Measurements from ENCODE around the gene CHADL. TPM values are rescaled to one million over a fixed set of nuclear protein-coding genes. Genes with fewer than 3 reads are reported as not detected.

The CHADL gene
- total RNA-seq, 1 donor from 2014 or later = 3.6 TPM

DNA sequence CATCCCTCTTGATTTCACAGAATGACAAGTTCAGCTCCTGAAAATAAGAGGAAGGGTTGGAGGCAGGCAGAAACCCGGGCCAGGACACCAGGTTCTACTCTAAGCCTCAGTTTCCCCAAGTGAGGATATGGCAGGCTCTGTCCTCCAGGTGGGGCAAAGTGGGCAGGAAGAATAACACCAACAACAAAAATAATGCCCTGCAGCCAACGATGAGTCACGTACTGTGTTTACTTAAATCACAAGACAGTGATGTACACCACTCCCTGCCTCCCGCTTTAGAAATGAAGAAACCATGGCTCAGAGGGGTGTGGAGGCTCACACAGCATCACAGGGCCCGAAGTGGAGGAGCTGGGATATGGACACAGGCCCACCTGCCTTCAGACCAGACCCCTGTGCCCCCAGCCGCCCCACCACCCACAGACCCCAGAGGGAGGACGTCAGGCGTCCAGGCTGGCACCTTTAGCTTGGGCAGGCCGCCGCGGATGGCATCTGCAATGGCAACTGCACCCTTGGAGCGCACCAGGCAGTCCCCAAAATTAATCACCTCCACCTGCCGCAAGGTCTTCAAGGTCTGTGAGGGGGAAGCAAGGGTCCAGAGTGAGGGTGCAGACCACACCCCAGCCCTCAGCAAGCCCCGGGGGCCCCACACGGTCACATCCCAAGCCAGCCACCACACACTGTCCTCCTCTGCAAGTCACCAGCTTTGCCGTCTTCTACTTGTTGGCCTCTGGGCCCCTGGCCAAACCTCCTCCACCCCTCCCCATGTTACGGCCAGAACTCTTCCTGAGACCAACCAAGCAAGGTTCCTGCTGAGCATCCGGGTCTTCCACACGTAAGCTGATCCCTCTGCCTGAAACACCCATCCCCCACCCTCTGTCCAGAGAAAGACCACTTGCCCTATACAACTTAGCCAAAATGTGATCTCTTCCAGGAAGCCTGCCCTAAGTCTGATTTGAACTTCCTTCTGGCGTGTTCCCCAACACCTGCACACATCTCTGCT is 15.8 kb upstream of the CHADL start:
- TF ChIP-seq, protein P1, sequence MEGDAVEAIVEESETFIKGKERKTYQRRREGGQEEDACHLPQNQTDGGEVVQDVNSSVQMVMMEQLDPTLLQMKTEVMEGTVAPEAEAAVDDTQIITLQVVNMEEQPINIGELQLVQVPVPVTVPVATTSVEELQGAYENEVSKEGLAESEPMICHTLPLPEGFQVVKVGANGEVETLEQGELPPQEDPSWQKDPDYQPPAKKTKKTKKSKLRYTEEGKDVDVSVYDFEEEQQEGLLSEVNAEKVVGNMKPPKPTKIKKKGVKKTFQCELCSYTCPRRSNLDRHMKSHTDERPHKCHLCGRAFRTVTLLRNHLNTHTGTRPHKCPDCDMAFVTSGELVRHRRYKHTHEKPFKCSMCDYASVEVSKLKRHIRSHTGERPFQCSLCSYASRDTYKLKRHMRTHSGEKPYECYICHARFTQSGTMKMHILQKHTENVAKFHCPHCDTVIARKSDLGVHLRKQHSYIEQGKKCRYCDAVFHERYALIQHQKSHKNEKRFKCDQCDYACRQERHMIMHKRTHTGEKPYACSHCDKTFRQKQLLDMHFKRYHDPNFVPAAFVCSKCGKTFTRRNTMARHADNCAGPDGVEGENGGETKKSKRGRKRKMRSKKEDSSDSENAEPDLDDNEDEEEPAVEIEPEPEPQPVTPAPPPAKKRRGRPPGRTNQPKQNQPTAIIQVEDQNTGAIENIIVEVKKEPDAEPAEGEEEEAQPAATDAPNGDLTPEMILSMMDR (IDR thresholded peaks at IDR 0.05) = no peak
- H3K27ac ChIP-seq = no peak overlapping the region
- no peak overlapping the region for H3K4me3 ChIP-seq
- no peak for DNase-seq
- ATAC-seq = no peak
- H3K36me3 ChIP-seq = peaks cover 98% of the 10 kb centered on the region
- no peaks in the 10 kb centered on the region for H3K27me3 ChIP-seq (ENCODE audit: low read depth)
- H3K4me1 ChIP-seq = no peaks in the 10 kb centered on the region
- H3K9me3 ChIP-seq = no peaks in the 10 kb centered on the region
- intact Hi-C loops (cut with DNase I) = no loop called here

DNA sequence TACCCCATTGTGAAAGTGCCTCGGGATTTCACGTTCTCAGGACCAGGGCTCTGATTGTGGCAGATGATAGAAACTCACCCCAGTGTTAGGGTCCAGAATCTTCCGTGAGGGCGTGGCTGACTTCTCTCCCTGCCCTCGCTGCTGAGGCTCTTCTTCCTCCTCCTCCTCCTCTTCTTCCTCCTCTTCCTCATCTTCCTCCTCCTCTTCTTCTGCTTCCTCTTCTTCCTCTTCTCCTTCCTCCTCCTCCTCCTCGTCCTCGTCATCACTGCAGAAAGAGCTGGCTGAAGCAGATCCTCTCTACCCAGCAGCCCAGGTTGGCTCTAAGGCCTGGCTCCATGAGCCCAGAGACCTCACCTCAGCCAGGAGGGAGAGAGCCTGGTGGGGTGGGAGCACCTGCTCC is 13.5 kb upstream of the CHADL start:
- Histone ChIP-seq H3K9me3 (no peaks in the 10 kb centered on the region), H3K36me3 (peaks cover 98% of the 10 kb centered on the region), H3K4me3 (no peak overlapping the region), H3K27ac (no peak overlapping the region), H3K27me3 (ENCODE audit: low read depth) (no peaks in the 10 kb centered on the region), H3K4me1 (no peaks in the 10 kb centered on the region)
- ATAC-seq (no peak), DNase-seq (no peak)
- TF ChIP-seq, protein P1 (IDR thresholded peaks at IDR 0.05) = no peak
- intact Hi-C loops (cut with DNase I) = no loop called here

DNA sequence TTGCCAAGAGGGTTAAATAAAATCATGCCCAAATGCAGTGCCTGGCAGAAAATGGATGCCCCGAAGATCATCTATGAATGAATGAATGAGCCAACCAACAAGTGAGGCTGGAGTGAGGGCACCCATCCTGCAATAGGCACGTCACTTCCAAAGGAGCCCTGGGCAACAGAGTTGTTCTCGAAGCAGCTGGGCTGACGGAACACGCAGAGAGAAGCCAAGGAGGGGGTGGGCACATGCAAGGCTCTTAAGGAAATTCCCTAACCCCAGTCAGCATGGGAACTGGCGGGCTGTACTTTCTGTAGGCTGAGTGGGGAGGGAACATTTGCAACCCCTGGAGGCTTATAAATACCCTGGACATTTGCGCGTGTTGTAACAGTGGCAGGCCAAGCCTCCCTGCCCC is 11.6 kb upstream of the CHADL start:
- intact Hi-C loops (cut with DNase I) = no loop called here
- Histone ChIP-seq H3K4me1 (no peaks in the 10 kb centered on the region), H3K27me3 (ENCODE audit: low read depth) (no peaks in the 10 kb centered on the region), H3K36me3 (peaks cover 100% of the 10 kb centered on the region), H3K27ac (no peak overlapping the region), H3K4me3 (no peak overlapping the region), H3K9me3 (no peaks in the 10 kb centered on the region)
- DNase-seq (no peak), ATAC-seq (no peak)
- TF ChIP-seq, protein P1 (IDR thresholded peaks at IDR 0.05) = no peak

DNA sequence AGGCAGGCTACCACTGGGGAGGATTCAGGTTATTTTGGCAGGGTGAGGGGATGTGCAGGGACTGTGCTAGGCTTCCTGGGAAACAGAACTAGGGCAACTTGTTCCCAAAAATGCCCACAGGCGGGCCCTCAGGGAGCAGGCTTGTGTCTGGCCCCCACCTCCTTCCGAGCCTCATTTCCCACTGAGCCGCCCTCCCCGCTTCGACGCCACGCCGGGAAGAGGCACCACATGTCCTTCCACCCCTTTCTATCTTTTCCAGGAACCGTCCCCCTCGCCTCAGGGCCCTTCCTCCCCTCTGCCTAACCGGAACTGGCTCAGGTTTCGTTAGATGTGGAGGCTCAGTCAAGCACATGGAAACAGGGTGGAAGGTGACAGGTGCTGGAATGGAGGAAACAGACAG is 9.4 kb upstream of the CHADL start:
- ATAC-seq = no peak
- H3K36me3 ChIP-seq = peaks cover 100% of the 10 kb centered on the region
- intact Hi-C loops (cut with DNase I) = no loop called here
- TF ChIP-seq, protein P1 (IDR thresholded peaks at IDR 0.05) = no peak
- H3K4me1 ChIP-seq = no peaks in the 10 kb centered on the region
- no peaks in the 10 kb centered on the region for H3K9me3 ChIP-seq
- H3K4me3 ChIP-seq = no peak overlapping the region
- no peak for DNase-seq
- no peak overlapping the region for H3K27ac ChIP-seq
- H3K27me3 ChIP-seq (ENCODE audit: low read depth) = no peaks in the 10 kb centered on the region

DNA sequence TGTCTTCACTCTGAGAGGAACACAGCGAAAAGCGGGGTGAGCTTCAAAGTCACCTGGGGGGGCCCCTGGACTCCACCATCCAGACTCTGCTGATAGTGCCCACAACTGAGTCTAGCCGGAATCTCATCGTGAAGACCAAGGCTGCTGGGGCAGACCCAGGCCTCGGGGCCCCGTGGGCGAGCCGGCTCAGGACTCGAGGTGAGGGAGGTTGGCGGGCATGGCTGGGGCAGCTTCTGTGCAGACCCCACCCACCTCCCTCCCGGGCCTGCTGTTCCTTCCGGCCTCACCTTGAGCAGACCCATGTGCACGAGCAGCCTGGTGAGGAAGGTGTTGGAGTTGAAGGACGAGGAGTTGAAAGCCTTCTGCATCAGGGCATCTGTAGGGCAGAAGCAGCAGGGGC is 8.7 kb upstream of the CHADL start:
- Histone ChIP-seq H3K9me3 (no peaks in the 10 kb centered on the region), H3K27ac (no peak overlapping the region), H3K36me3 (peaks cover 95% of the 10 kb centered on the region), H3K4me1 (no peaks in the 10 kb centered on the region), H3K4me3 (no peak overlapping the region), H3K27me3 (ENCODE audit: low read depth) (no peaks in the 10 kb centered on the region)
- ATAC-seq (no peak), DNase-seq (no peak)
- intact Hi-C loops (cut with DNase I) = no loop called here
- TF ChIP-seq, protein P1 (IDR thresholded peaks at IDR 0.05) = no peak

All from lower lobe of right lung (tissue), 2 donors.